ENCODE results near the gene USP36.
"Not testable (repeated sequence)": the region's sequence is repeated elsewhere in the genome, so short reads cannot be mapped to it uniquely, and the experiment has no call there.

The USP36 gene

GRCh38 chr17:78789149-78789662 lies 51.4 kb downstream of the USP36 start:
- no peak for DNase-seq

GRCh38 chr17:78788451-78788850 lies 52.2 kb downstream of the USP36 start:
- DNase-seq, result no peak

GRCh38 chr17:78787444-78787843 lies 53.2 kb downstream of the USP36 start:
- no peak for DNase-seq

GRCh38 chr17:78785663-78786057 lies 55.0 kb downstream of the USP36 start:
- no peak for DNase-seq

GRCh38 chr17:78785011-78785662 lies 55.5 kb downstream of the USP36 start:
- no peak for DNase-seq

GRCh38 chr17:78784352-78784751 lies 56.3 kb downstream of the USP36 start:
- no peak for DNase-seq

GRCh38 chr17:78783711-78784324 lies 56.8 kb downstream of the USP36 start:
- no peak for DNase-seq

GRCh38 chr17:78781893-78782304 lies 58.7 kb downstream of the USP36 start, which contains the start of gene CYTH1:
TSS of gene CYTH1 (minus strand) at chr17:78782273. CDS start at chr17:78782223, 50 bp downstream.
- no peak for DNase-seq

- peak; percentile 48 for DNase-seq
Observed at GRCh38 chr17:78781104-78781892, 59.3 kb downstream of the USP36 start.

- no peak for DNase-seq
Observed at GRCh38 chr17:78780335-78780734, 60.3 kb downstream of the USP36 start.

GRCh38 chr17:78779850-78780249 lies 60.8 kb downstream of the USP36 start:
- DNase-seq, result peak; percentile 38

GRCh38 chr17:78779286-78779651 lies 61.3 kb downstream of the USP36 start:
- not testable (repeated sequence) for DNase-seq

GRCh38 chr17:78777881-78778280 lies 62.7 kb downstream of the USP36 start:
- DNase-seq, result no peak

- peak; percentile 64 for DNase-seq
Observed at GRCh38 chr17:78774956-78775571, 65.5 kb downstream of the USP36 start.

GRCh38 chr17:78774453-78774852 lies 66.2 kb downstream of the USP36 start:
- no peak for DNase-seq

GRCh38 chr17:78771758-78772382 lies 68.7 kb downstream of the USP36 start:
- DNase-seq, result no peak

- no peak for DNase-seq
Observed at GRCh38 chr17:78769196-78769773, 71.3 kb downstream of the USP36 start.

GRCh38 chr17:78767806-78768205 lies 72.8 kb downstream of the USP36 start:
- DNase-seq, result no peak

GRCh38 chr17:78766743-78767294 lies 73.8 kb downstream of the USP36 start:
- no peak for DNase-seq

GRCh38 chr17:78766225-78766624 lies 74.4 kb downstream of the USP36 start:
- DNase-seq, result no peak

GRCh38 chr17:78765821-78766220 lies 74.8 kb downstream of the USP36 start:
- DNase-seq, result no peak

GRCh38 chr17:78764871-78765270 lies 75.7 kb downstream of the USP36 start:
- no peak for DNase-seq
